Measurements from ENCODE around the gene LENG8.

Gene LENG8

GRCh38 chr19:54451997-54452396 is 3.0 kb downstream of the LENG8 start:
- Histone ChIP-seq H3K4me1 (ENCODE audit: low read length) (peaks cover 8% of the 10 kb centered on the region; the same call in 1 of the 2 replicates), H4K20me1 (ENCODE audit: insufficient read depth, low read length) (peaks cover 19% of the 10 kb centered on the region), H3K4me2 (ENCODE audit: low read depth, low read length) (no peak overlapping the region)

GRCh38 chr19:54452626-54453025 is 3.6 kb downstream of the LENG8 start:
- no peak overlapping the region for H3K9ac ChIP-seq (ENCODE audit: low read length)
- peaks cover 26% of the 10 kb centered on the region for H3K36me3 ChIP-seq (replicated peaks; ENCODE audit: insufficient read depth, low read length)
- peaks cover 19% of the 10 kb centered on the region for H4K20me1 ChIP-seq (ENCODE audit: insufficient read depth, low read length)
- no peaks in the 10 kb centered on the region for H3K9me2 ChIP-seq (replicated peaks; ENCODE audit: insufficient read depth, low read length)
- peaks cover 86% of the 10 kb centered on the region for H3K79me2 ChIP-seq (ENCODE audit: low read length)
- DNase-seq = no peak
- no peak overlapping the region for H3K27ac ChIP-seq (ENCODE audit: low read length)
- no peaks in the 10 kb centered on the region for H3K27me3 ChIP-seq (replicated peaks; ENCODE audit: insufficient read depth, low read length)
- no peaks in the 10 kb centered on the region for H3K9me3 ChIP-seq (replicated peaks; ENCODE audit: insufficient read depth, low read length)
- no peak for TF ChIP-seq CTCF (IDR thresholded peaks at IDR 0.05; ENCODE audit: low read length)
- no peak for TF ChIP-seq EZH2 (optimal IDR thresholded peaks at IDR 0.05; ENCODE audit: low read depth, low read length)
- TF ChIP-seq EZH2phosphoT487 (IDR thresholded peaks at IDR 0.05; ENCODE audit: low read length) = no peak
- H3F3A ChIP-seq (ENCODE audit: insufficient read depth, low read length) = no peaks in the 10 kb centered on the region
- no peak overlapping the region for H3K4me3 ChIP-seq (ENCODE audit: low read length)
- peaks cover 5% of the 10 kb centered on the region; the same call in 1 of the 2 replicates for H3K4me1 ChIP-seq (ENCODE audit: low read length)
- H2AFZ ChIP-seq (ENCODE audit: low read length) = no peak overlapping the region
- H3K4me2 ChIP-seq (ENCODE audit: low read depth, low read length) = no peak overlapping the region

More at GRCh38 chr19:54451997-54452396, 3.0 kb downstream of the LENG8 start:
- H3K9me3 ChIP-seq (replicated peaks; ENCODE audit: insufficient read depth, low read length) = no peaks in the 10 kb centered on the region
- no peaks in the 10 kb centered on the region for H3K9me2 ChIP-seq (replicated peaks; ENCODE audit: insufficient read depth, low read length)
- H3K27me3 ChIP-seq (replicated peaks; ENCODE audit: insufficient read depth, low read length) = no peaks in the 10 kb centered on the region
- H3F3A ChIP-seq (ENCODE audit: insufficient read depth, low read length) = no peaks in the 10 kb centered on the region
- H3K36me3 ChIP-seq (replicated peaks; ENCODE audit: insufficient read depth, low read length) = peaks cover 26% of the 10 kb centered on the region
- DNase-seq = no peak
- no peak overlapping the region for H2AFZ ChIP-seq (ENCODE audit: low read length)
- H3K79me2 ChIP-seq (ENCODE audit: low read length) = peaks cover 90% of the 10 kb centered on the region
- no peak for TF ChIP-seq EZH2 (optimal IDR thresholded peaks at IDR 0.05; ENCODE audit: low read depth, low read length)
- no peak overlapping the region for H3K9ac ChIP-seq (ENCODE audit: low read length)
- no peak overlapping the region for H3K27ac ChIP-seq (ENCODE audit: low read length)
- H3K4me3 ChIP-seq (ENCODE audit: low read length) = no peak overlapping the region

GRCh38 chr19:54453921-54454780 is 5.2 kb downstream of the LENG8 start:
- TF ChIP-seq EZH2 (optimal IDR thresholded peaks at IDR 0.05; ENCODE audit: low read depth, low read length) (no peak), EZH2phosphoT487 (IDR thresholded peaks at IDR 0.05; ENCODE audit: low read length) (no peak), CTCF (IDR thresholded peaks at IDR 0.05; ENCODE audit: low read length) (no peak)
- Histone ChIP-seq H3K27ac (ENCODE audit: low read length) (no peak overlapping the region), H3K27me3 (replicated peaks; ENCODE audit: insufficient read depth, low read length) (no peaks in the 10 kb centered on the region), H3K9ac (ENCODE audit: low read length) (no peak overlapping the region), H3K4me2 (ENCODE audit: low read depth, low read length) (no peak overlapping the region), H3K79me2 (ENCODE audit: low read length) (peaks cover 89% of the 10 kb centered on the region), H3K4me1 (ENCODE audit: low read length) (peaks cover 5% of the 10 kb centered on the region; the same call in 1 of the 2 replicates), H3K36me3 (replicated peaks; ENCODE audit: insufficient read depth, low read length) (peaks cover 31% of the 10 kb centered on the region), H4K20me1 (ENCODE audit: insufficient read depth, low read length) (peaks cover 25% of the 10 kb centered on the region), H3K9me2 (replicated peaks; ENCODE audit: insufficient read depth, low read length) (no peaks in the 10 kb centered on the region), H3K9me3 (replicated peaks; ENCODE audit: insufficient read depth, low read length) (no peaks in the 10 kb centered on the region), H3K4me3 (ENCODE audit: low read length) (no peak overlapping the region), H3F3A (ENCODE audit: insufficient read depth, low read length) (peaks cover 6% of the 10 kb centered on the region; the same call in 1 of the 2 replicates), H2AFZ (ENCODE audit: low read length) (no peak overlapping the region)
- no peak for DNase-seq
